Brain microvascular endothelial cell (primary cell): ENCODE results near the gene GDAP1L1.

Source experiments
- DNase-seq: peaks from one replicate; pipeline ENCODE4 v3.0.0-alpha.2; 2020
- H3K27ac ChIP-seq: fragments of 250-450 bp; sonication (Bioruptor Pico); 2 replicates; pipeline ENCODE4 v1.5.1; 2020; ENCODE audit warnings: mild to moderate bottlenecking, moderate library complexity
- H3K27me3 ChIP-seq: fragments of 250-450 bp; sonication (Bioruptor Pico); replicated peaks from 2 replicates; pipeline ENCODE4 v1.5.1; 2020; ENCODE audit warnings: mild to moderate bottlenecking
- H3K36me3 ChIP-seq: fragments of 250-450 bp; sonication (Bioruptor Pico); replicated peaks from 2 replicates; pipeline ENCODE4 v1.5.1; 2020; ENCODE audit warnings: mild to moderate bottlenecking
- H3K4me3 ChIP-seq: 2 replicates; pipeline ENCODE4 v1.5.1; 2011; ENCODE audit warnings: low read depth, mild to moderate bottlenecking, control low read depth, low read length, moderate library complexity
- CTCF ChIP-seq: IDR thresholded peaks from 2 replicates; pipeline ENCODE4 v1.5.1; 2011; ENCODE audit warnings: low read depth, mild to moderate bottlenecking, moderate library complexity, low read length, control low read depth, inconsistent platforms; ENCODE audit errors: missing control alignments
- in situ Hi-C: cut with HindIII; loops from 2 replicates; pipeline ENCODE4 v1.10.0; 2017; ENCODE audit warnings: low sequenced_read_pairs, low pct_ligation_motif_present

The GDAP1L1 gene

GRCh38 chr20:44247131-44247571 is at the start of gene GDAP1L1:
GDAP1L1 (plus strand) TSS chr20:44247308; CDS start chr20:44247335, 27 bp downstream.
- TF ChIP-seq CTCF: no peak
- H3K27ac ChIP-seq: no peak within 1 kb of the TSS
- no peak for DNase-seq
- H3K36me3 ChIP-seq: no peaks in the 10 kb centered on the region
- no peak within 1 kb of the TSS for H3K4me3 ChIP-seq
- peaks cover 16% of the 10 kb centered on the region for H3K27me3 ChIP-seq
- in situ Hi-C loops: no loop called here

- Histone ChIP-seq H3K4me3 (no peak overlapping the region), H3K27ac (no peak overlapping the region), H3K36me3 (peaks cover 34% of the 10 kb centered on the region), H3K27me3 (no peaks in the 10 kb centered on the region)
- in situ Hi-C loops: no loop called here
- no peak for TF ChIP-seq CTCF
- DNase-seq: no peak
Measured at GRCh38 chr20:44198872-44199271, 48.2 kb upstream of the GDAP1L1 start.

GRCh38 chr20:44199877-44200276 is 47.2 kb upstream of the GDAP1L1 start:
- DNase-seq: no peak
- in situ Hi-C loops: no loop called here
- no peak overlapping the region for H3K4me3 ChIP-seq
- TF ChIP-seq CTCF: no peak
- H3K27ac ChIP-seq: no peak overlapping the region
- no peaks in the 10 kb centered on the region for H3K27me3 ChIP-seq
- peaks cover 34% of the 10 kb centered on the region for H3K36me3 ChIP-seq

GRCh38 chr20:44200371-44200770 is 46.7 kb upstream of the GDAP1L1 start:
- DNase-seq: no peak
- Histone ChIP-seq H3K4me3 (no peak overlapping the region), H3K36me3 (peaks cover 34% of the 10 kb centered on the region), H3K27ac (no peak overlapping the region), H3K27me3 (no peaks in the 10 kb centered on the region)
- in situ Hi-C loops: no loop called here
- TF ChIP-seq CTCF: no peak

- Histone ChIP-seq H3K27me3 (no peaks in the 10 kb centered on the region), H3K27ac (no peak overlapping the region), H3K36me3 (peaks cover 34% of the 10 kb centered on the region), H3K4me3 (no peak overlapping the region)
- no peak for TF ChIP-seq CTCF
- in situ Hi-C loops: no loop called here
- DNase-seq: no peak
Measured at GRCh38 chr20:44200983-44201382, 46.1 kb upstream of the GDAP1L1 start.

GRCh38 chr20:44203161-44203560 is 43.9 kb upstream of the GDAP1L1 start:
- no peak overlapping the region for H3K27ac ChIP-seq
- in situ Hi-C loops: no loop called here

More at GRCh38 chr20:44203161-44203560, 43.9 kb upstream of the GDAP1L1 start:
- Histone ChIP-seq H3K27me3 (no peaks in the 10 kb centered on the region), H3K4me3 (no peak overlapping the region), H3K36me3 (peaks cover 16% of the 10 kb centered on the region)
- no peak for TF ChIP-seq CTCF
- DNase-seq: no peak
